Colonic mucosa (tissue), 4 donors: ENCODE data around the gene CAV1. TPM values are rescaled to one million over a fixed set of nuclear protein-coding genes. Genes with fewer than 3 reads are reported as not detected.

ENCODE experiments used
- DNase-seq: peaks from one replicate; pipeline ENCODE4 v3.0.0-alpha.2; 2020
- H3K27ac ChIP-seq: fragments of 200-600 bp; one replicate; pipeline ENCODE4 v1.8.0; 2021
- H3K27me3 ChIP-seq: fragments of 200-600 bp; one replicate; pipeline ENCODE4 v1.8.0; 2021
- H3K36me3 ChIP-seq: fragments of 200-600 bp; one replicate; pipeline ENCODE4 v1.8.0; 2021
- H3K4me1 ChIP-seq: fragments of 200-600 bp; one replicate; pipeline ENCODE4 v1.8.0; 2021; ENCODE audit warnings: mild to moderate bottlenecking
- H3K4me3 ChIP-seq: fragments of 200-600 bp; one replicate; pipeline ENCODE4 v1.8.0; 2021
- H3K9ac ChIP-seq, 2 donors: one replicate each; pipeline ENCODE4 v1.7.0; 2013; ENCODE audit warnings: control low read depth in 2 of 2, low read depth in 2 of 2, low read length in 2 of 2
- H3K9me3 ChIP-seq: fragments of 200-600 bp; one replicate; pipeline ENCODE4 v1.8.0; 2021
- CTCF ChIP-seq: fragments of 200-600 bp; IDR thresholded peaks from one replicate; pipeline ENCODE4 v1.8.0; 2022; ENCODE audit warnings: antibody characterized with exemption, mild to moderate bottlenecking
- intact Hi-C: fragments of 100-400 bp; cut with DNase I; formaldehyde crosslinking; loops from one replicate; pipeline ENCODE4 v1.14.1; 2022
- total RNA-seq, 2 donors: library from RNA; stranded (reverse); fragmentation: NEBNext Ultra II Directional in 1 of 2; extraction: Animal tissue kit (Norgen Biotek cat#: 25700) in 1 of 2; gene quantifications; one replicate each; pipeline ENCODE4 v1.2.1, GENCODE V29; 2021
- donor health status: healthy.
- donor health status: DM: no; HTN: no; CAD: no.
- donor health status: DM: no; HTN: no; CAD: no.

The CAV1 gene
- total RNA-seq, 2 donors from 2014 or later, result 16.1 to 87.0 TPM

- TF ChIP-seq CTCF, result no peak
- no peaks in the 10 kb centered on the region for H3K36me3 ChIP-seq
- H3K9ac ChIP-seq, result no peak overlapping the region
- no peaks in the 10 kb centered on the region for H3K4me1 ChIP-seq
- H3K4me3 ChIP-seq, result no peak overlapping the region
- intact Hi-C loops, result loop anchor here (10.0 kb wide), 1 partner anchor 67 kb away; no protein-coding TSS in a partner anchor
- no peaks in the 10 kb centered on the region for H3K9me3 ChIP-seq
- no peak for DNase-seq
- no peaks in the 10 kb centered on the region for H3K27me3 ChIP-seq
- no peak overlapping the region for H3K27ac ChIP-seq
Observed at GRCh38 chr7:116597384-116597783, 72.5 kb downstream of the CAV1 start.

GRCh38 chr7:116598278-116598677 lies 73.4 kb downstream of the CAV1 start:
- Histone ChIP-seq H3K9ac (no peak overlapping the region), H3K4me1 (no peaks in the 10 kb centered on the region), H3K9me3 (no peaks in the 10 kb centered on the region), H3K36me3 (no peaks in the 10 kb centered on the region), H3K4me3 (no peak overlapping the region), H3K27ac (no peak overlapping the region), H3K27me3 (no peaks in the 10 kb centered on the region)
- no peak for DNase-seq
- intact Hi-C loops, result loop anchor here (10.0 kb wide), 1 partner anchor 67 kb away; no protein-coding TSS in a partner anchor
- no peak for TF ChIP-seq CTCF

- Histone ChIP-seq H3K36me3 (no peaks in the 10 kb centered on the region), H3K4me3 (no peak overlapping the region), H3K4me1 (no peaks in the 10 kb centered on the region), H3K9me3 (no peaks in the 10 kb centered on the region), H3K27ac (no peak overlapping the region), H3K9ac (no peak overlapping the region), H3K27me3 (no peaks in the 10 kb centered on the region)
- intact Hi-C loops, result loop anchor here (10.0 kb wide), 1 partner anchor 66 kb away; no protein-coding TSS in a partner anchor
- TF ChIP-seq CTCF, result no peak
- DNase-seq, result no peak
Observed at GRCh38 chr7:116598861-116599260, 74.0 kb downstream of the CAV1 start.

- H3K9ac ChIP-seq, result no peak overlapping the region
- DNase-seq, result no peak
- TF ChIP-seq CTCF, result no peak
- no peaks in the 10 kb centered on the region for H3K27me3 ChIP-seq
- H3K36me3 ChIP-seq, result no peaks in the 10 kb centered on the region
- intact Hi-C loops, result no loop called here
- H3K4me3 ChIP-seq, result no peak overlapping the region
- no peaks in the 10 kb centered on the region for H3K4me1 ChIP-seq
- no peaks in the 10 kb centered on the region for H3K9me3 ChIP-seq
- no peak overlapping the region for H3K27ac ChIP-seq
Observed at GRCh38 chr7:116601426-116601825, 76.6 kb downstream of the CAV1 start.

- intact Hi-C loops, result no loop called here
- Histone ChIP-seq H3K27me3 (no peaks in the 10 kb centered on the region), H3K9me3 (no peaks in the 10 kb centered on the region), H3K36me3 (no peaks in the 10 kb centered on the region), H3K4me1 (no peaks in the 10 kb centered on the region), H3K9ac (no peak overlapping the region), H3K4me3 (no peak overlapping the region), H3K27ac (no peak overlapping the region)
- TF ChIP-seq CTCF, result no peak
- DNase-seq, result no peak
Observed at GRCh38 chr7:116607299-116607698, 82.5 kb downstream of the CAV1 start.
